MCF 10A (cell line): ENCODE measurements around the gene MRPS30. TPM values are rescaled to one million over a fixed set of nuclear protein-coding genes. Genes with fewer than 3 reads are reported as not detected.

ENCODE experiments used
- Bru-seq: library from RNA; stranded (reverse); fragments of 400-500 nt; gene quantifications from one replicate; lab custom pipeline; 2021; lab: Mats Ljungman, UMichigan
- BruChase-seq, 2 experiments: library from RNA; stranded (reverse); fragments of 400-500 nt; gene quantifications; one replicate each; lab custom pipeline; 2021; lab: Mats Ljungman, UMichigan
- BruUV-seq: library from RNA; stranded (reverse); fragments of 400-500 nt; replicated peaks from 2 replicates; lab custom pipeline; 2021; lab: Mats Ljungman, UMichigan
- CTCF ChIA-PET: fragments of 300-600 bp; sonication (Branson Sonifier 250); formaldehyde crosslinking; extraction: SDS; loops from one replicate; lab custom pipeline; 2021; ENCODE audit warnings: antibody characterized with exemption, inconsistent platforms; lab: Yijun Ruan, JAX
- POLR2A ChIA-PET: fragments of 300-600, 350-650 bp; sonication (Branson Sonifier 250); formaldehyde crosslinking; extraction: SDS; loops from one replicate; lab custom pipeline; 2020; ENCODE audit warnings: antibody characterized with exemption, inconsistent platforms; lab: Yijun Ruan, JAX
- DNase-seq: peaks from one replicate; pipeline ENCODE4 v3.0.0-alpha.2; 2018; ENCODE audit not compliant: unreplicated experiment
- H3K27ac Mint-ChIP-seq: one replicate; pipeline ENCODE4 v1.8.0; 2022; ENCODE audit warnings: mild to moderate bottlenecking, low read depth, mixed read lengths; ENCODE audit not compliant: unreplicated experiment
- H3K27me3 Mint-ChIP-seq: one replicate; pipeline ENCODE4 v1.8.0; 2022; ENCODE audit warnings: mixed read lengths; ENCODE audit not compliant: insufficient read depth, unreplicated experiment
- H3K36me3 Mint-ChIP-seq: one replicate; pipeline ENCODE4 v1.8.0; 2022; ENCODE audit warnings: mild to moderate bottlenecking, moderate library complexity, mixed read lengths; ENCODE audit not compliant: insufficient read depth, unreplicated experiment
- H3K4me1 Mint-ChIP-seq: one replicate; pipeline ENCODE4 v1.8.0; 2022; ENCODE audit warnings: mixed read lengths; ENCODE audit not compliant: insufficient read depth, unreplicated experiment
- H3K4me3 Mint-ChIP-seq: one replicate; pipeline ENCODE4 v1.8.0; 2022; ENCODE audit warnings: mild to moderate bottlenecking, moderate library complexity, mixed read lengths; ENCODE audit not compliant: unreplicated experiment
- H3K9me3 Mint-ChIP-seq: one replicate; pipeline ENCODE4 v1.8.0; 2022; ENCODE audit warnings: mixed read lengths; ENCODE audit not compliant: unreplicated experiment
- intact Hi-C: fragments of 100-400 bp; cut with micrococcal nuclease; formaldehyde crosslinking; loops from 2 replicates; pipeline ENCODE4 v1.14.1; 2022
- long read RNA-seq: library from polyadenylated mRNA; stranded (forward); transcript quantifications from one replicate; pipeline ENCODE4 v2.0.0, GENCODE V29; 2022
- total RNA-seq: library from RNA; stranded (reverse); gene quantifications from 2 replicates; pipeline ENCODE4 v1.2.3, GENCODE V29; 2022
- TF ChIP-seq, protein P1 (sequence below): fragments of 200-600 bp; IDR thresholded peaks from one replicate; pipeline ENCODE4 v1.8.0; 2022; ENCODE audit warnings: antibody characterized with exemption, mild to moderate bottlenecking; ENCODE audit not compliant: unreplicated experiment

Gene MRPS30
- total RNA-seq (48.2 and 63.2 TPM in 2 replicates), Bru-seq, nascent RNA (percentile 92 among the genes with signal in this experiment), BruChase-seq, experiment 1, labeled RNA remaining after a 6-hour chase (percentile 95 among the genes with signal in this experiment), BruChase-seq, experiment 2, labeled RNA remaining after a 2-hour chase (percentile 94 among the genes with signal in this experiment)
- long read RNA-seq, transcript MRPS30-202 (5 exons, 1,678 nt) = major isoform, 190 of 196 reads
- long read RNA-seq, partial matches to known transcripts = 2 of 196 reads
- long read RNA-seq, other reads (novel, unspliced or antisense) = 4 of 196 reads

DNA sequence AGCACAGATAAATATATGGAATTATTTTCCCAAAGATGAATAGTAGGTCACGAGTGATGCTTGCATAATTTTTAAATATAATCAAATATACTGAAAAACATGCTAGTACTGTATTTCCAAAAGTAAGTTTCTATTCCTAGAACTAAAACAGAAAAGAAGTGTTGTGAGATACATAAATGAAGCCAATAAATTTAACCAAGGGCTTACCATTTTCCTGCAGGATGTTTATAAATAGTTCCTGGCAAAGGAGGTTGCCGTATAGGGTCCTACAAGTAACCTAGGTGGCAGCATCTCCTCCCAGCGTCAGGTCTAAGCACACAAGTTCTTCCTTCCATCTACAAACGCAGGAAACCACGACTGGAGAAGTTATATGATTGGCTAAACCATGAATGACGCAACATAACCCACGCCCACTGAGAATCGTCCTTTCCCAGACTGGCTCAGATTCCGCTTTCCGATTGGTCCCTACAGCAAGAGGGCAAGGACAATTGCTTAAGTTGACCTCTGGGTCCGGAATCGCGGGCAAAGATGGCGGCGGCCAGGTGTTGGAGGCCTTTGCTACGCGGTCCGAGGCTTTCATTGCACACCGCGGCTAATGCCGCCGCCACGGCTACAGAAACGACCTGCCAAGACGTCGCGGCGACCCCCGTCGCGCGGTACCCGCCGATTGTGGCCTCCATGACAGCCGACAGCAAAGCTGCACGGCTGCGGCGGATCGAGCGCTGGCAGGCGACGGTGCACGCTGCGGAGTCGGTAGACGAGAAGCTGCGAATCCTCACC is at the start of gene MRPS30:
Gene MRPS30 (plus strand): TSS at position 513 of the 780 bp plus-strand sequence. CDS start 16 bp downstream, at position 529.
- BruUV-seq = no TSS peak
- peak; percentile 100 for DNase-seq
- H3K27me3 Mint-ChIP-seq = no peaks in the 10 kb centered on the region
- no peaks in the 10 kb centered on the region for H3K9me3 Mint-ChIP-seq
- H3K27ac Mint-ChIP-seq = peak within 1 kb of the TSS; percentile 95
- intact Hi-C loops = no loop called here
- H3K4me1 Mint-ChIP-seq = peaks cover 29% of the 10 kb centered on the region
- peaks cover 35% of the 10 kb centered on the region for H3K36me3 Mint-ChIP-seq
- peak within 1 kb of the TSS; percentile 97 for H3K4me3 Mint-ChIP-seq
- TF ChIP-seq, protein P1, sequence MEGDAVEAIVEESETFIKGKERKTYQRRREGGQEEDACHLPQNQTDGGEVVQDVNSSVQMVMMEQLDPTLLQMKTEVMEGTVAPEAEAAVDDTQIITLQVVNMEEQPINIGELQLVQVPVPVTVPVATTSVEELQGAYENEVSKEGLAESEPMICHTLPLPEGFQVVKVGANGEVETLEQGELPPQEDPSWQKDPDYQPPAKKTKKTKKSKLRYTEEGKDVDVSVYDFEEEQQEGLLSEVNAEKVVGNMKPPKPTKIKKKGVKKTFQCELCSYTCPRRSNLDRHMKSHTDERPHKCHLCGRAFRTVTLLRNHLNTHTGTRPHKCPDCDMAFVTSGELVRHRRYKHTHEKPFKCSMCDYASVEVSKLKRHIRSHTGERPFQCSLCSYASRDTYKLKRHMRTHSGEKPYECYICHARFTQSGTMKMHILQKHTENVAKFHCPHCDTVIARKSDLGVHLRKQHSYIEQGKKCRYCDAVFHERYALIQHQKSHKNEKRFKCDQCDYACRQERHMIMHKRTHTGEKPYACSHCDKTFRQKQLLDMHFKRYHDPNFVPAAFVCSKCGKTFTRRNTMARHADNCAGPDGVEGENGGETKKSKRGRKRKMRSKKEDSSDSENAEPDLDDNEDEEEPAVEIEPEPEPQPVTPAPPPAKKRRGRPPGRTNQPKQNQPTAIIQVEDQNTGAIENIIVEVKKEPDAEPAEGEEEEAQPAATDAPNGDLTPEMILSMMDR = peak; percentile 26
- ChIA-PET CTCF (interaction anchor here (0.7 to 1.1 kb wide), 3 partner anchors 33 to 1158 kb away, joined by 3 read pairs; no protein-coding TSS in a partner anchor), POLR2A (interaction anchor here (0.8 to 2.1 kb wide), 8 partner anchors 13 to 213 kb away, joined by 3 to 12 read pairs (median 5); no protein-coding TSS in a partner anchor)

DNA sequence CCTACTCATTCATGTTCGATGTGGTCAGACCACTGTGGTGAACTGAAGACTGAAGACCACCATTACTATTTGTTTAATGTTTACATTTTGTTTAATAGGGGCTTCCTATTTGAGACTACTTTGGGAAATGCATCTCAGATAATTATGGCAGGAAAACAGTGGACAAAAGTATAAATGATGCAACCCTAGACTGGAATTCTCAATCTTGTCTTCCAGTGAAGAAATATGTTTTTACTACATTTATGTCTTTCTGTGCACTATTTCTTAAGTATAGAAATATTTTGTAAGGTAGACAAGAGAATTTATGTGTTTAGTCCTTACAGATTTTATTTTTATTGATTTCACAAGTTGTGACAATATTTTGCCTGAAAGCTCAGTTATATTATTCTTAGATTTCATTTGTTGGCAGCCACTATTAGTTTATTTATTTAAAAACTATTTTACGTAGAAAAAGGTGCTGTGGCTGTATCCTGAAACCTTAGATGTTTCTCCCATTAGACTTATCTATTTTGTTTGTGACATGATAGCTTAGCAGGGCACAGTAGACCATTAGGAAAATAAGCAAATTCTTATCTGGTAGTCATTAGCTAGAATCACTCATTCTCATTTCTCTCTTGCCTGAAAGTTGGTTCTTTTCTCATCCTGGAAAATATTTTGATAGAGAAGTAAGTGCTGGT is 39.4 kb upstream of the MRPS30 start:
- no peaks in the 10 kb centered on the region for H3K9me3 Mint-ChIP-seq
- no peak overlapping the region for H3K4me3 Mint-ChIP-seq
- H3K4me1 Mint-ChIP-seq = no peaks in the 10 kb centered on the region
- intact Hi-C loops = no loop called here
- H3K36me3 Mint-ChIP-seq = no peaks in the 10 kb centered on the region
- ChIA-PET CTCF (interaction anchor here (0.6 to 1.5 kb wide), 3 partner anchors 29 to 1370 kb away, joined by 3 to 4 read pairs (median 4); no protein-coding TSS in a partner anchor), POLR2A (interaction anchor here (0.6 kb wide), 1 partner anchor 237 kb away, joined by 3 read pairs; no protein-coding TSS in a partner anchor)
- no peaks in the 10 kb centered on the region for H3K27me3 Mint-ChIP-seq
- BruUV-seq = no TSS peak
- DNase-seq = no peak
- TF ChIP-seq, protein P1 = no peak
- H3K27ac Mint-ChIP-seq = no peak overlapping the region

DNA sequence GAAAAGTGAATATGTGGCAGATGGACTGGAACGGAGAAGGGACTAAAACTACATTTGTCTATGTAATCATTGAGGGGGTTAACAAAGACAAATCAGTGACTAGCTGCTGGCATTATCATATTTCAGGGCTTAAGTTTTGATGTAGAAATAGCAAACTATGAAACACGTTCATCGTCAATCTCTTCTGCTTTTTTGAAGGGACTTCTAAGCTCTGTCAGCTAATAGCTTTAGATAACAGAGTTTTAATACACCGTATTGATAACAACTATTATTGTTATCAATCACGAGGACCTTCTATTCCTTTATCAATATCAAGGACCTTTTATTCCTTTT is 38.9 kb upstream of the MRPS30 start:
- no peaks in the 10 kb centered on the region for H3K4me1 Mint-ChIP-seq
- no TSS peak for BruUV-seq
- CTCF ChIA-PET = interaction anchor here (1.0 kb wide), 1 partner anchor 29 kb away, joined by 3 read pairs; no protein-coding TSS in a partner anchor
- intact Hi-C loops = loop anchor here (5.0 to 10.0 kb wide), 2 partner anchors 438 to 1135 kb away; no protein-coding TSS in a partner anchor
- no peak for DNase-seq
- H3K27me3 Mint-ChIP-seq = no peaks in the 10 kb centered on the region
- H3K27ac Mint-ChIP-seq = no peak overlapping the region
- TF ChIP-seq, protein P1 = no peak
- POLR2A ChIA-PET = interaction anchor here (0.6 kb wide), 1 partner anchor 237 kb away, joined by 3 read pairs; no protein-coding TSS in a partner anchor
- no peaks in the 10 kb centered on the region for H3K9me3 Mint-ChIP-seq
- H3K4me3 Mint-ChIP-seq = no peak overlapping the region
- no peaks in the 10 kb centered on the region for H3K36me3 Mint-ChIP-seq
